Stimulated activated CD8-positive, alpha-beta memory T cell treated with anti-CD3 and anti-CD28 coated beads, Interleukin-7, amount 100 ng/mL, for 24 hours (primary cell): Measurements from ENCODE around the gene ZMYND8.
"Not testable (repeated sequence)": the region's sequence is repeated elsewhere in the genome, so short reads cannot be mapped to it uniquely, and the experiment has no call there.

ENCODE experiments used
- DNase-seq: peaks from one replicate; pipeline ENCODE4 v3.0.0-alpha.2; 2020; ENCODE audit warnings: low read depth

The ZMYND8 gene

DNA sequence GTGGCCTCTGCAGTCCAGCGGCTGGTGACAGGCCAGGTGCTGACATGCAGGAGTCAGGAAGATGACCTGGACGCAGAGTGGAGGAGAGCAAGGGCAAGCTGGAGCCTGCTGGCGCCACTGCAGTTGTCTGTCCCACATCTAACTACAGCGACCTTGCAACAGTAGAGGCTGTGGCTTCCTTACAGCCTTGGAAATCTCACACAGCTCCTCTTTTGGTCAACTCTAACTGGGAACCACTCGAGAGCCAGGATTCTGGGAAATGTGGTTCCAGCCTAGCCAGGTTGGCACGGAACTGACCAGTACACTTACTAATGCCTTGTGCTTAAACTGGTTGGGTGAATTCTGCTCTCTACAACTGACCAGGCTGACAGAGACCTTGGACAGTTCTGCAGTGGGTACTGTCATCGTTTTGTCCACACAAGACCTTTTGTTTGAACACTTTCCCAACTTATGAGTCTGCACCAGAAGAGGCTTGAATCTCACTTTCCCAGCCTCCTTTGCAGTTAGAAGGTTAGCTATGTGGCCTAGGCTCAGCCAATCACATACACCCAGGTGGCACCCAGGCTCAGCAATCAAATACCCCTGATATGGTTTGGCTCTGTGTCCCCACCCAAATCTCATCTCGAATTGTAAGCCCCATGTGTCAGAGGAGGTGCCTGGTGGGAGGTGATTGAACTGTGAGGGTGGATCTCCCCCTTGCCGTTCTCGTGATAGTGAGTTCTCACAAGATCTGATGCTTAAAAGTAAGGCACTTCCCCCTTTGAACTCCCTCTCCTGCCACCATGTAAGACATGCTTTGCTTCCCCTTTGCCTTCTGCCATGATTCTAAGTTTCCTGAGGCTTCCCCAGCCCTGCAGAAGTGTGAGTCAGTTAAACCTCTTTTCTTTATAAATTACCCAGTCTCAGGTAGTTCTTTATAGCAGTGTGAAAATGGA lies 153.5 kb downstream of the ZMYND8 start:
- DNase-seq: no peak

DNA sequence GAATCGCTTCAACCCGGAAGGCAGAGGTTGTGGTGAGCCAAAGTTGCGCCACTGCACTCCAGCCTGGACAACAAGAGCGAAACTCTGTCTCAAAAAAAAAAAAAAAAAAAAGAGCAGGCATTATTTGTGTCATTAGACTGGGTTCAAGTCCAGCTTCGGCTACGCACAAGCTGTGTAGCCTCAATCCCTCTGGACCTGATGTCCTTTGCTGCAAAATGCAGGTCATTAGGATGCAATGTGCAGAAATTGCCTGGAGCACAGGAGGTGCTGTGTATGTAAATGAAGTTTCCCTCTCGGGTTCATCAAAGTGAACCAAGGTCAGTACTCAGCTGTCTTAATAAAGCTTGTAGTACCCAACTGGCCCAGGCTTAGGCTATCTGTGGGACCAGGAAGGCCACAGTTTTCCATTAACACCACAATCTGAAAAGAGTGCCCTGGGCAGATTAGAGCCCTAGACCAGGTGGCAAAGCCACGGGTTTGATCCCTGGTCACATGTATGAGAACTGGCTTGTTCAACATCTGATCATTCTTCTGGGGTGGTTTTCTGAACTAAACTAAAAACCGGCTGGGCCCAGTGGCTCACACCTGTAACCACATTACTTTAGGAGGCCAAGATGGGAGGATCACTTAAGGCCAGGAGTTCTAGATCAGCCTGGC lies 155.3 kb downstream of the ZMYND8 start:
- DNase-seq: no peak

DNA sequence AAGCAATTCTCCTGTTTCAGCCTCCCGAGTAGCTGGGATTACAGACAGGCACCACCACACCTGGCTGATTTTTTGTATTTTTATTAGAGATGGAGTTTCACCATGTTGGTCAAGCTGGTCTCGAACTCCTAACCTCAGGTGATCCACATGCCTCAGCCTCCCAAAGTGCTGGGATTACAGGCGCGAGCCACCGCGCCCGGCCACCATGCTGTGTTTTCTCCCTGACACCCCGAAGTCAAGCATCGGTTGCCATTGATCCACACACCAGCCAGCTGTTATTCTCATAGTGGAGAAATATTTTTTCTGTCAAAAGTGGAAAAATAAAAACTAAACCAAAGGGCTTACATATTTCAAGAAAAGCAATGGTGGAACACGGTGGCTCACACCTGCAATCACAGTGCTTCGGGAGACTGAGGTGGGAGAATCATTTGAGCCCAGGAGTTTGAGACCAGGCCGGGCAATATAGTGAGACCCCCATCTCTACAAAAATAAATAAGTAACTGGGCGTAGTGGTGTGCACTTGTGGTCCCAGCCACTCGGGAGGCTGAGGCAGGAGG lies 157.4 kb downstream of the ZMYND8 start:
- DNase-seq: no peak

DNA sequence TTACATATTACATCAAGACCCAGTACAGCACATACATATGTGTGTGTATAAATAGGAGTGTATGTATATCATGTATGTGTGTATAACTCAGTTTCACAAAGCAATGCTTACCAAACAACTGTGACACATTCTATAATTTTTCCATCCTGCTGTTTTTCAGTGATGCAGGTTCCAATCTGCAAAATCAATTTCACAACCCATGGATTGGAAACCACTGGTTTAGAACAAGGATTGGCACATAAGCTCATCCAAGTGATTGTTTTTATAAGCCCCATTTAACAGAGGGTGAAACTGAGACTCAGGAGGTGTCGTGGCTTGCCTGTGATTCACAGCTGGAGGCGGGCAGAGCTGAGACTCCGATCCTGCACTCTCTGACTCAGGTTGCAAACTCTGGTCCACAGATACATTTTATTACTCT lies 158.2 kb downstream of the ZMYND8 start:
- DNase-seq: peak; percentile 23

DNA sequence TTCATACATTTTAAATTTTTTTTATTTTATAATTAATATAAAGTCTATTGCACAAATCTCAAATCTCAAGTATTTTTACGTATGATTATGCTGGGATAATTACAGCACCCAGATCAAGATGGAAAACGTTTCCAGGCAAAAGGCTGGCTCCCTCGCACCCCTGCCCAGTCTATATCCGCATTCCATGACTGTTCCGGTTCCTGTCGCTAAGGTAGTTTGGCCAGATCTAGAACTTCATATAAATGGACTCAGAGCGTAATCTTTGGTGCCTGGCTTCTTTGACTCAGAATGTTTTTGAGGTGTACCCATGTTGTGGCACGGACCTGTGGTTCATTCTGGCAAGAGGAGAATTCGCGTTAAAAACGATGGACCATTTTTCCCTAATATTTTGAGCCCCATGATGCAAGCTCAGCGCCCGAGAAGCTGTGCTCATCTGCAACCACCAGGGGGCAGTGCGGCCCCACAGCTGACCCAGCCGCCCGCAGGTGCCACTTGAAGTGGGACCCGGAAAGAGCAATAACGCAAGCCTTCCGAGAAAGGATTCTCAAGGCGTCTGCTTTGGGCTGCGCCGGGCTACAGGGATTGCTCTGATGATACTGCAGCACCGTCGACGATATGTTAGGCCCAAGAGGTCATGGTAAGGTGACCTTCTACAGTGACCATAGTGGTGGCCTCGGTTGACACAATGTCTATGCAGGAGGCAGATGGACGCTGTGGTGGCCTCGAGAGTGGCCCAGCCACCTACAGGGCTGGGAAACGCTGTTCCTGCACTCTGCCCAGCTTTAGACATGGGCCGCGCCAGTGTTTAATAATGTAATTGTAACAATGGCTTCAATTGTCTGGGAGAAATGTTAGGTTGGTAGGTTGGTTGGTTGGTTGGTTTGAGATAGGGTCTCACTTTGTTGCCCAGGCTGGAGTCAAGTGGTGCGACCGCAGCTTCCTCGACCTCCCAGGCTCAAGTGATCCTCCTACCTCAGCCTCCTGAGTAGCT lies 160.1 kb downstream of the ZMYND8 start:
- DNase-seq: peak; percentile 66

DNA sequence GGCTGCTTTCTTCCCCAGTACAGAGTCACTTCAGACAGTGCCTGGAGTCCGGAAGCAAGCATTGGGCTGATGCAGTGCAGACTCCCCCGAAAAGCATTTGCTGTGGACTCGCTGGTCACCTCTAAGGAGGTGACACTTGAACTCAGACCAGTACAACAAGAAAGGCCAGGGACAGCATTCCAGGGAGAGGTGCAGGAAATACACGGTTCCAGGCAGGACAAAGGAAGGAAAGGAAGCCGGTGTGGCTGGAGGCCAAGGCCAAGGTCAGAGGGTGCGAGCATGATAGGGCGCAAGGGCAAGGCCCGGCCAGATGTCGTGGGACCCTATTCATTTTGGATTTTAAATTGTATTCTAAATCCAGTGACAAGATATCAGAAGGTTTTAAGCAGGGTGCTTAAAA lies 160.9 kb downstream of the ZMYND8 start:
- DNase-seq: no peak

DNA sequence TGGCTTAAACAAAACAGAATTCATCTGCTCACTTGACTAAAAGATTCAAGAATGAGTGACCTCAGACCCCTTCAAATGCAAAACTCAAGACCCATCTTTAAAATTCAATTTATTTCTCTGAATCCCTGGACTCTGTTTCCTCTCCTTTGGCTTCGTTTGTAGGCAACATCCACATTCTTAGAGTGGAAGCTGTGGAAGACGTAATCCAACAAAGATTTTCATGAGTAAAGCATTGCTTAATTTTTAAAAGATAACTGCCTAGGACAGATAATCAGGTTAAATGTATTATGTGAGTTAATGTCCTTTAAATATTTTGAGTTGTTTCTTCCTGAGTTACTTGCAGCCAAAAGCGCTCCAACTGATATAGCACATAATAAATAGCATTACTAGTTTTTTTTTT lies 164.5 kb downstream of the ZMYND8 start:
- DNase-seq: no peak

DNA sequence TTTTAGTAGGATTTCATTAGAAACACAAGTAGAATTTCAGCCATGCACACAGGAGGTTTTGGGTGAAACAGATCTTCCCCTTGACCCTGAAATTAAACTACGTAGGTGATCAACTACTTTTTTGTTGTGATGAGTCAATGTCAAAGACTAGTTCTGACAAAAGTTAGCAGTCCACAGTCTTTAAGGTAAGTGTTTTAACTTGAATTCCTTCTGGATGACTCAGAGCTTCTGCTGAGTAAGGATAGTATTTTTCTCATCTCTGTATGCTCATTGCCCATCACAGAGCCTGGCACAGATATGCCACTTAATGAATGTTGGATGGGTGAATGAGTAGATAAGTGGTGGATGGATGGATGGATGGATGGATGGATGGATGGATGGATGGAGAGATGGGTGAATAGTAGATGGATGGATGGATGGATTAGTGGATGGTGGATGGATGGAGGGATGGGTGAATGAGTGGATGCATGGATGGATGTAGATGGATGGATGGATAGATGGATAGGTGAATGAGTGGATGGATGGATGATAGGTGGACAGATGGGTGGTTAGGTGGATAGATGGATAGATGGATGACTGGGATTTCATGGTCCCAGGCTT lies 165.3 kb downstream of the ZMYND8 start:
- no peak for DNase-seq

DNA sequence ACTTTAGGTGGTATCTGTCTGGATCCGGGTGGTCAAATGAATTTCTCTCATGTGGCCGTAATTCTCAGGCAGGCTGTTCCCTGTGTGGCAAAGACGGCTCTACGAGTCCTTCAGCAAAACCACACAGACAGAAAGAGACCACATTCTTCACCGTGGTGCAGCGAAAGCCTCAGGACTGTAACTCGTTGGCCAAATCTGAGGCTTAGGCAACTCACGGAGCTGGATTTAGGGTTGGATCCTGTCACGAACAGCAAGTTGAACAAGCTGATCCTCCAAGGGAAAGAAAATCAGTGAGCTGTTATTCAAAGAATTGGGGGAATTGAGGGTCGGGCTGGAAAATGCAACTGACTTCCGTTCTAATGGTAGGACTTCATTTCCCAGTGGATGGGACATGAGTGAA lies 167.4 kb downstream of the ZMYND8 start:
- no peak for DNase-seq

DNA sequence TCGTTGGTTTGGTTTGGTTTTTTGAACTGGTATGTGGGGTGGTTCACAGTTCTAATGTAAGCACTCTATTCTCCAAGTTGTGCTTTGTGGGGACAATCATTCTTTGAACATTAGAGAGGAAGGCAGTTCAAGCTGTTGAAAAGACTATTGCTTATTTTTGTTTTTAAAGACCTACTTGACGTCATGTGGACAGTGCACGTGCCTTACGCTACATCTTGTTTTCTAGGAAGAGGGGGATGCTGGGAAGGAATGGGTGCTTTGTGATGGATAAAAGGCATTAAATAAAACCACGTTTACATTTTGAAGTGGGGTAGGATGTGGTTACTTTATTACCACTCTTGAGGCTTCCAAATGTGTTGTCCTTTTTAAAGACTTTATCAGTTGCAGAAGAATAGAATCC lies 168.0 kb downstream of the ZMYND8 start:
- DNase-seq: no peak

DNA sequence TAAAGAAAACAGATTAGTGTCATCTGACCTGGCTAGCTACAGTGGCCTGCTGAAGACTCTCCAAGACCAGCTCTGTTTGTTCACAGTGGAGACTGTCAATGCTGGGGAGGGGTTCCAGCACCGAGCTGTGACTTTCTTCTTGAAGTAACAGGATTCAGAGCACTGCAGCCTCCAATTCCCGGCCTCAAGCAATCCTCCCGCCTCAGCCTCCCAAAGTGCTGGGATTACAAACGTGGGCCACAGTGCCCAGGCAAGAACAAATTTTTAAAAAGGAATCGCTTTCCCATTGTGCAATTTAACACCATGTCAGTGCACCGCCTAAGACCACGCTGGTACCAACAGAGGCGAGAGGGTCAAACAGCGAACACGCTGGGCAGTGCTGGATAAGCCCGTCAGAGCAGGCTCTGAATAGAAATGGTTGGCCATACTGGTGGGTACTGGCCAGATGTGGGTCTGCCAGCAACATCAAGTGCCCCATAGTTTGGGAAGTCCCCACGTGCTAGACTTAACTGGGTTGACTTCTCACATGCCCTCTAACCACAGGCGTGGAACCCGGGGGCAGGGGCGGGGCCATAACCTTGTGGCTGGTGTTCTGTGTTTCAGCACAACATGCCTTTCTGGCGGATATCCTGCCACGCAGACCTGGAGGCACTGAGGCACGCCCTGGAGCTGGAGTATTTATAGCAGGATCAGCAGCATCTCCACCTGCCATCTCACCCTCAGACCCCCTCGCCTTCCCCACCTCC lies 168.9 kb downstream of the ZMYND8 start:
- DNase-seq: no peak

DNA sequence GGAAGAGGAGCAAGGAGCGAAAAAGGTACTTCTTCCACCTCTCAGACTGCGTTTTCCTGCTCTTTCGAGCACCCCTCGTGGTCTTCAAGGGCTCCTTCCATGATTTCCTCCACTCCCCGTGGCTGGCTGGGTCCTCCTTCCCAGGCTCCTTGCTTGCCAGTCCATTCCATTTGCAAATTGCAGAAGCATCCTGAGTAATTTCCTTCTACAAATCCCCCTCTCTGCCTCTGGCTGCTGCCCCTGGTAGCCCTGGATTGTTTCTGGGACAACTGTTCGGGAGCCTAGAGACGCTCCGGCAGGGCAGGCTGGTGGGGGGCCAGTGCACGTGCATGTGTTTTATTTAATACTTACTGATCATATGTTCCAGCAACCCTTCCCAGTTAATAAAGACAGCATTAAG lies 173.1 kb downstream of the ZMYND8 start:
- DNase-seq: no peak

DNA sequence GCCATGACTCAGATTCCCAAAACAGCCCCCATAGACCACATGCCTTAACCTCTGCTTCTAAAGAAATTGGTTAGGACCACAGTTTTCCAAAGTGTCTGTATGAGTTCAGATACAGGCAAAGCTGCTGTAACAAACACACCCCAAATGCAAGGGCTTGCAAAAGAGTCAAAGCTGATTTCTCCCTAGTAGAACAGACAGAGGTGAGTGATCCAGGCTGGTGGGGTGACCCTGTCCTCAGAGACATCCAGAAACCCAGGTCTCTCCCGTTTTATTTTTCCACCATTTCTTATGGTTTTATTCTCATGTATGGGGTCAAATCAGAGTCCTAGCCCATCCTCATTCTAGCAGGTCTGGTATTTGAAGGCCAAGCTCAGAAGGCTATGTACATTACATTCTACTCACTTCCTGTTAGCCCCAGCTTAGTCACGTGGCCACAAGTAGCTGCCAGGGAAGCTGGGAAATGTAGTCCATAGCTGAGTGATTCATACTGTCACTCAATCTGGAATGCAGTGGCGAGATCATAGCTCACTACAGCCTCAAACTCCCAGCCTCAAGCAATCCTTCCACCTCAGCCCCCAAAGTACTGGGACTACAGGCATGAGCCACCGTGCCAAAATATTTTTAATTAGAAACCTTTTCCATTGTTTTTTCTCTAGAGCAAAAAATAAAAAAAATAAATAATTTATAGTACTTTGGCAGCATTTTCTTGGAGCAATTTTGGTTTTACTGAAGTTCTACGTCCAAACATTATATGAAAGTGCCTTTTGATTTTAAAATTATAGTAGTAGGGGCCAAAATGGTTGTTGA lies 175.2 kb downstream of the ZMYND8 start:
- DNase-seq: no peak

DNA sequence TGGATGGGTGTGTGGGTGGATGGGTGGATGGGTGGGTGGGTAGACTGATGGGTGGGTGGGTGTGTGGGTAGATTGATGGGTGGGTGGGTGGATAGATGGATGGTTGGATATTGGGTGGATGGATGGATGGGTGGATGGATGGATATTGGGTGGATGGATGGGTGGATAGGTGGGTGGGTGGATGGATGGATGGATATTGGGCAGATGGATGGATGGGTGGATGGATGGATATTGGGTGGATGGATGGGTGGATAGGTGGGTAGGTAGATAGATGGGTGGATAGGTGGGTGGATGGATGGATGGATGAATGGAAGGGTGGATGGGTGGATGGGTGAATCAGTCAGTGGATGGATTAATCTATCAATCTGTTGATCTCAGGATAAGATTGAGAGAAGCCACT lies 177.2 kb downstream of the ZMYND8 start:
- no peak for DNase-seq

DNA sequence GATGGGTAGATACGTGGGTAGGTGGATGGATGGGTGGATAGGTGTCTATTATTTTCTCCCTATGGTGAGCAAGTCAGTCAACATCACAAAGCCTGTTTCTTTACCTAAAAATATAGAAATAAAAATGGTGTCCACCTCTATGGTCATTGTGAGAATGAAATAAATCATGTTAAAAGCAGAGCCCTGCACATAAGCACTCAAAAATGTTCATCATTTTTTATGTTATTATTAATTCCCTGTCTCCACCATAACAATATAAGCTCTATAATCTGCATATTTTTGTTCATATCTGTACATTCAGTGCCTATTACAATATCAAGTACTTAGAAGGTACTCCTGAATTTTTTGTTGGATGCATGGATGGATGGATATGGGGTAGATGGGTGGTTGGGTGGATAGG lies 177.6 kb downstream of the ZMYND8 start:
- no peak for DNase-seq

DNA sequence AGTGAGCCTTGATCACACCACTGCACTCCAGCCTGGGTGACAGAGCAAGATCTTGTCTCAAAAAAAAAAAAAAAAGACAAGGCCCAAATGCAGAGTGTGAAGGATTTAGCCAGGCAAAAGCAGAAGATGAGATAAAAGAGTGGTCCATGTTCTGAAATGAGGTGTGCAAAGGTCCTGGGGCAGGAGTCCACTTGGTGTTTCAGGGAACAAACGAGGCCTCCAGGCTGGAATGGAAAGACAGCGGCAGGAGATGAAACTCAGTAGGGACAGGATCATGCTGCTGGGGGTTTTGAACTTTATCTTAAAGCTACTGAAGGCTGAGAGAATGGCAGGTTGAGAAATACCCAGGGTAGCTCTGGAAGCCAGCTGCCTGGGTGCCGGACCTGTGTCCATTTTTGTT lies 178.2 kb downstream of the ZMYND8 start:
- DNase-seq: no peak

DNA sequence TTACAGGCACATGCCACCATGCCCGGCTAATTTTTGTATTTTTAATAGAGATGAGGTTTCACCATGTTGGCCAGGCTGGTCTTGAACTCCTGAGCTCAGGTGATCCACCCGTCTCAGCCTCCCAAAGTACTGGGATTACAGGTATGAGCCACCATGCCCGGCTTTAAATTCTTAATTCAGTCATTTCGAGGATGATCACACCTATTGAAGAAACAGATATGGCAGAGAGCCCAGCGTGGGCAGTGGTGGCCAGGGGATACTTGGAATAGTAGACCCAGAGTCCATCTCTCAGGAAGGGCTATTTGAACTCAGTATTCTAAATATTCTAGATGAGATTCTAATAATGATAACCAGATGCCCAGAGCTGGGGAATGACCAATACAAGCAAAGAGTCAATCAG lies 180.3 kb downstream of the ZMYND8 start:
- DNase-seq: not testable (repeated sequence)

DNA sequence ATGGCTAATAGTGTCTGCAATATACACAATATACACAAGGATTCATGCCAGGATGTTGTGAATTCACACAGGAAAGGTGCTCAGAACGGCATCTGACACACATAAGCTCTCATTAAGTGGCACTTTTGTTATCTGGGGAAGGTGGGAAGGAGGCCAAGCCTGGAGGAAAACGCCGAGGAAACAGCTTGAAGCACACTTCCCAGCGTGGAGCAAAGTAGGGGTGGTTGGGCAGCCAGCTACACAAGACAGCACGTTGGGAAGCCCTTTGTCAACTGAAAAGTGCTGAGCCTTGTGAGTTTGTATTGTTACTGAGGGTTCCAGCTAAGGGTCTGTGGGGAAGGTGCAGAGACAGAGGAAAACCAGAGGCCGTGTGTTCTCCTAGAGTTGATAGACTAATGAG lies 181.0 kb downstream of the ZMYND8 start:
- DNase-seq: no peak

DNA sequence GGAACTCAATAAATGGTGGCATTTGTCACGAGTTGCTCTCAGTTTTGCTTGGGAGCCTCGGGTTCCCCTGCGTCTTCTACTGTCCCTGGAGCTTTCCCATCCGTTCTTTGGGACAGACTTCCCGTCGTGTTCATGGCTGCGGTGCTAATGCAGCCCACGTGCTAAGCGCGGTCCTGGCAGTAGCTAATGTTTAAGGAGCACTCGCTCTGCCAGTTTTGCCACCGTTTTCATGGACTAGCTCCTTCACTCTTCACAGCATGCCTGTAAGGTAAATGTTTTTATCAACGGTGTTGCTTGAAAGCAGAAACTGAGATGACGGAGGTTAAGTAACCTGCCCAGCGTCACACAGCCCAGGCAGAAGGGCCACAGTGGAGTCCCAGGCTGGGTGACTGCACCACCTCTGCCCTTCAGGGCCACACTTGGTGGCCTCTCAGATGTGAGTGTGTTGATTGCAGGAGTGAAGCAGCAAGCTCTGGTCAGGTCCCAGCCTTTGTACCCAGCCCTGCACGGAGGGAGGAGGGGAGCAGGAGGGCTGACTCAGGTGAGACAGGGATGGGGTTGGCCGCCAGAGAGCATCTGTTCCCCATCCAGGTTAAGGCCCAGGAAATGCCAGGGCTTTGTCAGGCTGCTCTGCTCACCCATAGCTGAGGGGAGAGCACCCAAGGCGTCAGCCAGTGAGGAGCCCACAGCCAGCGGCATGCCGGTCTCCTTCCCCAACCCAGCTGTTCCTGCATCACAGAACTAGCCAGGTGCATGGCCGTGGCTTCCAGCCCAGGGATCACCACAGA lies 181.8 kb downstream of the ZMYND8 start:
- DNase-seq: no peak
